ENCODE measurements around the gene ERBB4.

ERBB4 gene

GRCh38 chr2:211737282-211737681, 801.3 kb downstream of the ERBB4 start:
- Histone ChIP-seq H3K18ac (ENCODE audit: low read length) (no peak overlapping the region), H4K91ac (ENCODE audit: low read depth, low read length, poor library complexity) (no peak overlapping the region), H2BK15ac (ENCODE audit: low read length) (no peak overlapping the region), H3K4me2 (ENCODE audit: insufficient read depth, low read length, poor library complexity, severe bottlenecking) (no peak overlapping the region), H2BK12ac (ENCODE audit: low read length) (no peak overlapping the region), H3K4ac (ENCODE audit: low read length) (no peak overlapping the region), H2AFZ (ENCODE audit: low read length) (no peak overlapping the region), H3K4me3 (ENCODE audit: low read length in 2 of 2) (no peak overlapping the region), H3K23ac (ENCODE audit: low read depth, low read length, poor library complexity) (no peak overlapping the region), H3K27me3 (ENCODE audit: control insufficient read depth in 3 of 3, insufficient read depth in 3 of 3, low read depth in 1 of 3, low read length in 3 of 3) (no peaks in the 10 kb centered on the region), H2AK5ac (ENCODE audit: low read depth, low read length) (no peak overlapping the region), H4K8ac (ENCODE audit: low read depth, low read length) (no peak overlapping the region), H3K36me3 (replicated peaks in 1 of 2; ENCODE audit: control insufficient read depth in 2 of 2, insufficient read depth in 2 of 2, low read length in 2 of 2) (no peaks in the 10 kb centered on the region), H3K27ac (replicated peaks; ENCODE audit: low read length) (no peak overlapping the region), H3K9ac (ENCODE audit: low read depth, low read length, poor library complexity) (no peak overlapping the region), H2BK5ac (ENCODE audit: low read length) (no peak overlapping the region), H3K4me1 (ENCODE audit: control insufficient read depth in 2 of 2, insufficient read depth in 1 of 2, low read depth in 1 of 2, low read length in 2 of 2) (no peaks in the 10 kb centered on the region), H3K9me3 (replicated peaks in 1 of 2; ENCODE audit: control insufficient read depth in 2 of 2, insufficient read depth in 1 of 2, low read depth in 1 of 2, low read length in 2 of 2) (peaks cover 0 to 7% of the 10 kb centered on the region in 2 donors), H3K79me1 (ENCODE audit: low read depth, low read length) (no peaks in the 10 kb centered on the region), H3K14ac (ENCODE audit: low read length) (no peak overlapping the region), H2BK120ac (ENCODE audit: low read depth, low read length) (no peak overlapping the region)
- no peak for DNase-seq (ENCODE audit: low spot score)
- no CpG with 5 or more reads among the region's 3 CpGs for WGBS, 2 donors (ENCODE audit: extremely low coverage in 2 of 2, insufficient read length in 2 of 2, insufficient replicate concordance in 1 of 2)

GRCh38 chr2:211730215-211730614, 808.4 kb downstream of the ERBB4 start:
- peaks cover 0 to 7% of the 10 kb centered on the region in 2 donors for H3K9me3 ChIP-seq (replicated peaks in 1 of 2; ENCODE audit: control insufficient read depth in 2 of 2, insufficient read depth in 1 of 2, low read depth in 1 of 2, low read length in 2 of 2)

GRCh38 chr2:211729433-211729832, 809.2 kb downstream of the ERBB4 start:
- Histone ChIP-seq H3K27ac (replicated peaks; ENCODE audit: low read length) (no peak overlapping the region), H3K27me3 (ENCODE audit: control insufficient read depth in 3 of 3, insufficient read depth in 3 of 3, low read depth in 1 of 3, low read length in 3 of 3) (no peaks in the 10 kb centered on the region), H2BK12ac (ENCODE audit: low read length) (no peak overlapping the region), H3K18ac (ENCODE audit: low read length) (no peak overlapping the region), H3K9ac (ENCODE audit: low read depth, low read length, poor library complexity) (no peak overlapping the region), H3K4me1 (ENCODE audit: control insufficient read depth in 2 of 2, insufficient read depth in 1 of 2, low read depth in 1 of 2, low read length in 2 of 2) (no peaks in the 10 kb centered on the region), H3K23ac (ENCODE audit: low read depth, low read length, poor library complexity) (no peak overlapping the region), H3K79me1 (ENCODE audit: low read depth, low read length) (no peaks in the 10 kb centered on the region), H3K4me2 (ENCODE audit: insufficient read depth, low read length, poor library complexity, severe bottlenecking) (no peak overlapping the region), H4K8ac (ENCODE audit: low read depth, low read length) (no peak overlapping the region), H2AK5ac (ENCODE audit: low read depth, low read length) (no peak overlapping the region), H3K4me3 (ENCODE audit: low read length in 2 of 2) (no peak overlapping the region), H2BK5ac (ENCODE audit: low read length) (no peak overlapping the region), H2BK120ac (ENCODE audit: low read depth, low read length) (no peak overlapping the region), H3K14ac (ENCODE audit: low read length) (no peak overlapping the region), H3K9me3 (replicated peaks in 1 of 2; ENCODE audit: control insufficient read depth in 2 of 2, insufficient read depth in 1 of 2, low read depth in 1 of 2, low read length in 2 of 2) (peaks cover 0 to 7% of the 10 kb centered on the region in 2 donors), H3K4ac (ENCODE audit: low read length) (no peak overlapping the region), H2AFZ (ENCODE audit: low read length) (no peak overlapping the region), H2BK15ac (ENCODE audit: low read length) (no peak overlapping the region), H4K91ac (ENCODE audit: low read depth, low read length, poor library complexity) (no peak overlapping the region), H3K36me3 (replicated peaks in 1 of 2; ENCODE audit: control insufficient read depth in 2 of 2, insufficient read depth in 2 of 2, low read length in 2 of 2) (no peaks in the 10 kb centered on the region)
- no peak for DNase-seq (ENCODE audit: low spot score)

More at GRCh38 chr2:211730215-211730614, 808.4 kb downstream of the ERBB4 start:
- Histone ChIP-seq H3K79me1 (ENCODE audit: low read depth, low read length) (no peaks in the 10 kb centered on the region), H3K4me2 (ENCODE audit: insufficient read depth, low read length, poor library complexity, severe bottlenecking) (no peak overlapping the region), H3K23ac (ENCODE audit: low read depth, low read length, poor library complexity) (no peak overlapping the region), H3K18ac (ENCODE audit: low read length) (no peak overlapping the region), H2BK5ac (ENCODE audit: low read length) (no peak overlapping the region), H3K4ac (ENCODE audit: low read length) (no peak overlapping the region), H3K27me3 (ENCODE audit: control insufficient read depth in 3 of 3, insufficient read depth in 3 of 3, low read depth in 1 of 3, low read length in 3 of 3) (no peaks in the 10 kb centered on the region), H3K36me3 (replicated peaks in 1 of 2; ENCODE audit: control insufficient read depth in 2 of 2, insufficient read depth in 2 of 2, low read length in 2 of 2) (no peaks in the 10 kb centered on the region), H2BK120ac (ENCODE audit: low read depth, low read length) (no peak overlapping the region), H2BK12ac (ENCODE audit: low read length) (no peak overlapping the region), H3K4me3 (ENCODE audit: low read length in 2 of 2) (no peak overlapping the region), H2AFZ (ENCODE audit: low read length) (no peak overlapping the region), H3K27ac (replicated peaks; ENCODE audit: low read length) (no peak overlapping the region), H3K14ac (ENCODE audit: low read length) (no peak overlapping the region), H2BK15ac (ENCODE audit: low read length) (no peak overlapping the region), H4K91ac (ENCODE audit: low read depth, low read length, poor library complexity) (no peak overlapping the region), H2AK5ac (ENCODE audit: low read depth, low read length) (no peak overlapping the region), H4K8ac (ENCODE audit: low read depth, low read length) (no peak overlapping the region), H3K4me1 (ENCODE audit: control insufficient read depth in 2 of 2, insufficient read depth in 1 of 2, low read depth in 1 of 2, low read length in 2 of 2) (no peaks in the 10 kb centered on the region), H3K9ac (ENCODE audit: low read depth, low read length, poor library complexity) (no peak overlapping the region)
- no CpG with 5 or more reads among the region's 2 CpGs for WGBS, 2 donors (ENCODE audit: extremely low coverage in 2 of 2, insufficient read length in 2 of 2, insufficient replicate concordance in 1 of 2)
- no peak for DNase-seq (ENCODE audit: low spot score)

- no peak overlapping the region for H2AFZ ChIP-seq (ENCODE audit: low read length)
- no peak overlapping the region for H3K9ac ChIP-seq (ENCODE audit: low read depth, low read length, poor library complexity)
- no peak overlapping the region for H2BK12ac ChIP-seq (ENCODE audit: low read length)
- H2AK5ac ChIP-seq (ENCODE audit: low read depth, low read length), result no peak overlapping the region
- no peaks in the 10 kb centered on the region for H3K4me1 ChIP-seq (ENCODE audit: control insufficient read depth in 2 of 2, insufficient read depth in 1 of 2, low read depth in 1 of 2, low read length in 2 of 2)
- H3K27ac ChIP-seq (replicated peaks; ENCODE audit: low read length), result no peak overlapping the region
- H4K8ac ChIP-seq (ENCODE audit: low read depth, low read length), result no peak overlapping the region
- H4K91ac ChIP-seq (ENCODE audit: low read depth, low read length, poor library complexity), result no peak overlapping the region
- no peaks in the 10 kb centered on the region for H3K36me3 ChIP-seq (replicated peaks in 1 of 2; ENCODE audit: control insufficient read depth in 2 of 2, insufficient read depth in 2 of 2, low read length in 2 of 2)
- H3K4me3 ChIP-seq (ENCODE audit: low read length in 2 of 2), result no peak overlapping the region
- no peaks in the 10 kb centered on the region for H3K27me3 ChIP-seq (ENCODE audit: control insufficient read depth in 3 of 3, insufficient read depth in 3 of 3, low read depth in 1 of 3, low read length in 3 of 3)
- WGBS, 2 donors (ENCODE audit: extremely low coverage in 2 of 2, insufficient read length in 2 of 2, insufficient replicate concordance in 1 of 2), result no CpG with 5 or more reads among the region's 5 CpGs
- no peak for DNase-seq (ENCODE audit: low spot score)
- no peak overlapping the region for H2BK120ac ChIP-seq (ENCODE audit: low read depth, low read length)
- no peak overlapping the region for H2BK5ac ChIP-seq (ENCODE audit: low read length)
- H3K14ac ChIP-seq (ENCODE audit: low read length), result no peak overlapping the region
- H3K4me2 ChIP-seq (ENCODE audit: insufficient read depth, low read length, poor library complexity, severe bottlenecking), result no peak overlapping the region
- H3K79me1 ChIP-seq (ENCODE audit: low read depth, low read length), result no peaks in the 10 kb centered on the region
- H2BK15ac ChIP-seq (ENCODE audit: low read length), result no peak overlapping the region
- no peaks in the 10 kb centered on the region for H3K9me3 ChIP-seq (replicated peaks in 1 of 2; ENCODE audit: control insufficient read depth in 2 of 2, insufficient read depth in 1 of 2, low read depth in 1 of 2, low read length in 2 of 2)
- H3K23ac ChIP-seq (ENCODE audit: low read depth, low read length, poor library complexity), result no peak overlapping the region
- H3K18ac ChIP-seq (ENCODE audit: low read length), result no peak overlapping the region
- H3K4ac ChIP-seq (ENCODE audit: low read length), result no peak overlapping the region
Observed at GRCh38 chr2:211724933-211725332, 813.7 kb downstream of the ERBB4 start.

Measured in neuronal stem cell (in vitro differentiated cells).